LHCN-M2 (cell line): ENCODE data around the gene SRRT. TPM values are rescaled to one million over a fixed set of nuclear protein-coding genes. Genes with fewer than 3 reads are reported as not detected.
"Not testable (repeated sequence)": the region's sequence is repeated elsewhere in the genome, so short reads cannot be mapped to it uniquely, and the experiment has no call there.

Experiments used
- DNase-seq: peaks from one replicate; pipeline ENCODE4 v3.0.0-alpha.2; 2012; ENCODE audit warnings: low read depth
- total RNA-seq: library from RNA; depleted of rRNA; stranded (reverse); fragments of >200 nt; gene quantifications from 2 replicates; pipeline ENCODE4 v1.2.3, GENCODE V29; 2014

The SRRT gene
- total RNA-seq, 1 experiment from 2014 or later, result 121 TPM

DNA sequence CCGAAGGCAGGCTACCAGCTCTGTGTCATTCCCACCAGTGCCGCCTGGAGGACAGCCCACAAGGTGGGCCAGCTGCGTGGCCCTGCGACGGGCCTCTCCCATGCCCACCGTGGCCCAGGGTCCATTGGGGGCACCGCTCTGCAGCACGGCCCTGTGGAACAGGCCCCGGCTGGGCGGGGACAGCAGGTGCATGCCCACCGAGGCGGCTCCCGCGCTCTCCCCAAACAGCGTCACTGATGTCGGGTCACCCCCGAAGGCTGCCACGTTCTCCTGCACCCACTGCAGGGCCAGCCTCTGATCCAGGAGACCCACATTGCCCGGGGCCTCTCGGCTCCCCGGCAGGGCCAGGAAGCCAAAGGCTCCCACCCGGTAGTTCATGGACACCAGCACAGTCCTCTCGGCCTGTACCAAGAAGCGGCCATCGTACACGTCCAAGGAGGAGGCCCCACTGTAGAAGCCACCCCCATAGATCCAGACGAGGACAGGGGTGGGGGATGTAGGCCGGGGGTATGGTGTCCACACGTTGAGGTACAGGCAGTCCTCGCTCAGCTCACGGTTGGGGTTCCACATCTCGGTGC lies 18.5 kb downstream of the SRRT start:
- DNase-seq, result no peak

DNA sequence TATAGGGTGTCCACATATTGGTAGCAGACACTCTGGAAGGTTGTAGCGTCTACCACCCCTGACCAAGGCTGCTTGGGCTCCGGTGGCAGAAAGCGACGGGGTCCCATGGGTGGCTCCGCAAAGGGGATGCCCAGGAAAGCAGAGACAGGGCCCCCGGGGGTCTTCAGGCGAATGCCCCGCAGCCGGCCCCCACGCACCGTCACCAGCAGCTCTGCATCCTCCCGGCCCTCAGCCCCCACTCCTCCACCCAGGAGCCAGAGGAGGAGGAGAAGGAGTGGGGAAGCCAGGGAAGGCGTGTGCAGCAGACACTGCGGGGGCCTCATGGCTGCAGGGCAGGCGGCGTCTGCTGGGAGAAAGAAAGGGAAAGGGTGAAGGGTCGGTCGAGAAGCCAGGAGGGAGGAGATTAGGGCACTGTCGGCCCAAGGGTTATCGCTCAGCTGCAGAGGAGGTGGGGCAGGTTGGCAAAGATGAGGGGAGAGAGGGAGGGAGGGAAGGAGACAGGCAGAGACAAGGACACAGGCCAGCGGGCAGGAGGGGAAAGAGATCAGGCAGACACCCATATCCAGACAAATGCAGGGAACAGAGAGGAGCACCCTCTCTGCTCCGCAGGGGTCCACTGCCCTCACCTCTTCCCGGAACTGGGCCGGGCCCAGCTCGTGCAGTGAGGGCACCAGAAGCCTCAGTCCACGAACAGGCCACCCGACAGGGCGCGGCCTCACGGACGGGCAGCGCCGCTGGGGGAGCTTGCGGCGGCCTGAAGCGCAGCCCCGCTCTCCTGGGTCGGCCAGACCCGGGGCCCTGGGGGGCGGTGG lies 19.2 kb downstream of the SRRT start:
- DNase-seq, result no peak

DNA sequence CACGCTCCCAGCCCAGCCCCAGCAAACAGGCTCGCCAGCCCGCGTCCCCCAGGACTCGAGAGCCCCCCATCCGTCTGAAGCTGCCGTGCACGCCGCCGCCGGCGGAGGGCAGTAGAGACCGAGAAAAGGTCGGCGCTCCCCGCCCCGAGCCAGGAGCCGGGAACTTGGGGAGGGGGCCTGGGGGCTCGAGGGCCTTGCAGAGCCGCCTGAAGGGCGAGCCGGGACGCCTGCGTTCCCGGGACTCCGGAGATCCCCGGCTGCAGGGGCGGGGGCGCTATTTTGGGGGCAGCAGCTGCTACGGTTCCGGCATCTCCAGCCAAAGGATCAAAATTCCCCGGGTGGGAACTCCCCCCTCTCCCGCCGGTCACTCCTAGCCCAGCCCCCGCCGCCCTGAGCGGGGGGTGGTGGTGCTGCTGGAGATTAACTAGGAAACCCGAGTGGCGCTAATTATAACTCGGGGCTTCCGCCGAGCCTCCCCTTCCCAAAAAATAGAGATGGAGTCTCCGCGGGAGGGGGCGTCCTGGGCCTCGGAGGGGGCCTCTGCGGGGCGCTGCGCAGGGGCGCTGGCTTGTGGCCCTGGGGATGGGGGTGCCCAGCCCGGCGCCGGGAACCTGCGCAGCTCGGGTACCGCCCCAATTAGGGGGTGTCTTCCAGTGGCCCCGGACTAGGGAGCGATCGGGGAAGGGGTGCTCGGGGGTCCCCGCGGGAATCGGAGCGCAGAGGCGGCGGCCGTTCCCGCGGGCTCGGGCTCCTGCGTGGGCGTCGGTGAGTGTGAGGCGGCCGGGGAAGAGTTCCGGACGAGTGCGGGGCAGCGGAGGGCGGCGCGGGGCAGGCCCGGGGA lies 20.2 kb downstream of the SRRT start:
- DNase-seq, result no peak

DNA sequence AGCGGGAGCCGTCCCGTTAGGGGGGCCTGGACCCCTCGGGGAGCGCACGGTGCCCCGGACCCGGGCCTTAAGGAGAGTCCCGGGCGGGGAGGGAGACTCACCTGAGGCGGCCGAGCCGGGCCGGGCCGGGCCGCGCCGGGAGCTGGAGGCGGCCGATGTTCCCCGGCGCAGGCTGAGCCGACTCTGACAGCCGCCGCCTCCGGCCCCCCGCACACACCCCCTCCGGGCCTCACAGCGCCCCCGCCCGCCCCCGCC lies 20.7 kb downstream of the SRRT start, which contains the start of gene ACHE:
ACHE (minus strand) TSS at position 188 of the 255 bp plus-strand sequence. CDS start 1,656 bp downstream, outside the sequence.
- DNase-seq, result no peak

DNA sequence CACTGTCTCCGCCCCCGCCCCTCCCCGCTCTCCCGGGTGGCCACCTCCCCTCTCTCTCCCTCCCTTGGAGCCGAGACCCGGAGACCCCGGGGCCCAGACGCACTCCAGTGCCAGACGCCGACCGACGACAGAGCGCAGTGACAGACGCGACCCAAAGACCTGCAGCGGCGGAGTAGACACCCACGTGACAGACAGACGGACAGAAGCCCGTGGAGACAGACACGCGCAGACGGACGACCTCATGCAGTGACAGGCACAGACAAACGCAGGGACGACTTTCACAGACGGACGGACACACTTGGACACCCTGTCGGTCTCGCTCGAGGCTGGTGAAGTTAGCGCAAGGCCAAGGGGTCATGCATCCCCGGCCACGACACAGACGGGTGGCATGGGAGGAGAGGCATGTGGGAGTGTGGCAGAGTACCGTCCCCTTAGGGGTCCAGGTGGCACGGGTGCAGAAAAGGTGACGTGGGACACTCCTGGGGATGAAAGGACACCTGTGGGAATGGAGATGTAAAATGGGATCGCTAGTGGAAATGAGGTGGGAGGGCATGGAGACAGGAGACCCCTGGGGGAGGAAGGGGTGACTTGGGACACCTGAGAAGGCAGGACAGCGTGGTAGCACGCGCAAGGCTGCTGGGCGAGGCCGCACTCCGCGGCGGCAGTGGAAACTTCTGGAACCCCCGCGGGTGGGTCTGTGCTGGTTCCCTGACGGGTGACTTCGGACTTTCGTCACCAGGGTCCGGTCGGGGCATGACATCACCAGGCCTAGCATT lies 21.2 kb downstream of the SRRT start:
- DNase-seq, result no peak

DNA sequence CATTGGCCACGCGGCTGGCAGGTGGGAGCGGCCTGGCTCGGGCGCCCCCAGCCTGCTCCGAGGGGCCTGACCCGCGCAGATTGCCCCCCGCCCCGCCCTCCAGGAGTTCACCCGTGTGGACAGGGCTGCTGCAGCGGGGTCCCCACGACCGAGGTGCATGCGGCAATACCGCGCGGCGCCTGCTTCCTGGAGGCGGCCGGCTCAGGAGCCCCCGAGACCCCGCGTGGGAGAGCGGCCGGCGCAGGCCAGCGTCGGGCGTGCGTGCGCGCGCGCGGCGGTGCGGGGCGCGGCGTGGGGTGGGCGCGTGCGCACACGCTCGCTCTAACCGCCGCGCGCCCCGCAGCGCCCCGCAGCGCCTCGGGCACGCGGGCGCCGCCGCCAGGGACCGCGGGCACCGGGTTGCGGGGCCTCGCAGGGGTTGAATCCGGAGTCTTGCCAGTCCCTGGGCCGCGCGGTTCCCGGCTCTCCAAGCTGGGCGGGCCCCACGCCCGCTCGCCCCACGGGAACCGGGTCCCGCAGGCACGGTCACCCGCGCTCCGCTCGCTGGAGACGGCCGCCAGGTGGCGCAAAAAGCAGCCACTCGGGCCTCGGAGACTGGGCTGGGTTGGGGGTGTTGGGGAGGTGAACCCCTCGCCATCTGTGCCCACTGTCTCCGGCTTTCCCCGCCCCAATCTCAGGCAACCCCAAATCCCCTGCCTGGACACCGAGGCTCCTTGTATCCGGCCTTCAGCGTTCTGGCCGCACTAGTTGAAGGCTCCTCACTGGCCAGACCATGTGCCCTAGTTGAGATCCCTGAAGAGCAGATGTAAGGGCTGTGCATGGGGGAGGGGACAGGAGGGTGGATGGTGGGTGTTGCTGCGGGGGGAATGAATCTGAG lies 22.1 kb downstream of the SRRT start:
- no peak for DNase-seq

DNA sequence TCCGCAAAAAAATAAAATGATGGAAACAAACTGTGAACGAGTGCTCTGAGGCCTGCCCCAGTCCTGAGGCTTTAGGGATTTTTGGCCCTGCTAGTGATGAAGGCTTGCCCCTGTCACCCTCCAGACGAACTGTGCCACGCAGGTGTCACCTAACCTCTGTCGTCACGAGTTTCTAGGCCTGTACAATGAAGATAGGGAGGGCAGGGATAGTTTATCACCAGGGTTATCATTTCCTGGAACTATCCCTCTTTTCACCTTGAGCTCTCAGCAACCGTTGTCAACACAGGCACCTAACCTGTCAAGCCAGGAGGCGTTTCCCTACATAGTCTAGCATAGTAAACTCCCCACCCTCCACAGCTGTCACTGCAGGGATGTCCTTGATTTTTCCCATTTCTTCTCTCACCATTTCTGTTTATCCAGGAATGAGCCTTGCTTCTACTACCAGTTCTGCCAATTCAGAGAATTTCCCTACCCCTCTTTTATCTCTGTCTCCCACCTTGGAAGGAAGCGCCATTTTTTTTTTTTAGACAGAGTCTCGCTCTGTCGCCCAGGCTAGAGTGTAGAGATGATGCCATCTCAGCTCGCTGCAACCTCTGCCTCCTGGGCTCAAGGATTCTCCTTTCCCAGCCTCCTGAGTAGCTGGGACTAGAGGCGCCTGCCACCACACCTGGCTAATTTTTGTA lies 23.0 kb downstream of the SRRT start:
- DNase-seq, result no peak

DNA sequence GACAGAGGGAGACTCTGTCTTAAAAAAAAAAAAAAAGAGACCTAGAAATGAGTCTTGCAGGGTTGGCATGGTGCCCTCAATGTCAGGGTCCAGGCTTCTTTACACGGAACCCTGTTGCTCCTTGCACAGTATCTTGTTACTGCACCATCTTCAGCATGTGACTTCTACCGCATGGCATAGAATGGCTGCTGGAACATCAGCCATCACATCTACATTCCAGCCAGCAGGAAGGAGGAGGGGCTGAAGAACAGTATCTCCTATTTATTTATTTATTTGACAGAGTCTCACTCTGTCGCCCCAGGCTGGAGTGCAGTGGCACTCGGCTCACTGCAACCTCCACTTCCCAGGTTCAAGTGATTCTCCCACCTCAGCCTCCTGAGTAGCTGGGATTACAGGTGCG lies 24.5 kb downstream of the SRRT start:
- DNase-seq, result no peak

DNA sequence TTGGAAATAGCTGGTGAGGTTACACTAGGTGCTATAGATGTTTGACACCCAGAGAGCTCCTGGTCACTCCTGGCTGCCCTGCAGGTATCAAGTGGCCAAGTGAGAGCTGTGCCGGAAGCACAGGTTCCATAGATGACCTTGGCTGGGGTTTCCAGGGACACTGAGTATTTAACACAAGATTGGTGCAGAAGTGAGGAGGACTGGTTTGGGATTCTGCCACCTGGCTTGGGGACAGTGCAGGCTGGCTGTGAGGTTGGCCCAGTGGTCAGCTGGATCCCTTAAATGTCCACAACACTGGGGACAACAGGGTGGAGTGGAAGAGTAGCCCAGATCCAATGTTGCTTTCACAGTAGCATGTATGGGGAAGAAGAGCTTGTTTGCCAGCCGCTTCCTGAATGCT lies 26.1 kb downstream of the SRRT start:
- DNase-seq, result no peak

DNA sequence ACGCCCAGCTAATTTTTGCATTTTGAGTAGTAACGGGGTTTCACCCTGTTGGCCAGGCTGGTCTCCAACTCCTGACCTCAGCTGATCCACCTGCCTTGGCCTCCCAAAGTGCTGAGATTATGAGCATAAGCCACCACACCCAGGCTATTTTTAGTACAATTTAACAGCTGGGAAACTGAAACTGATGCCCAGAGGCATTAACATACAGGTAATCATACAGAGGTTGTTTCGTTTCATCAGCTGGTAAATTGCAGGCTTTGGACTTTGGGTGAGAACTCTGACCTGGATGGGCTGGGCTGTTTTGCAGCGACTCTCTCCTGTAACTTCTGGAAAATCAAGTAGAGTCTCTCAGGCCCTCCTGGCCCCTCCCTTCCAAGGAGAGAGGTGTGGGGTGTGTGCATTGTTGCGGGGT lies 27.0 kb downstream of the SRRT start:
- DNase-seq, result no peak

DNA sequence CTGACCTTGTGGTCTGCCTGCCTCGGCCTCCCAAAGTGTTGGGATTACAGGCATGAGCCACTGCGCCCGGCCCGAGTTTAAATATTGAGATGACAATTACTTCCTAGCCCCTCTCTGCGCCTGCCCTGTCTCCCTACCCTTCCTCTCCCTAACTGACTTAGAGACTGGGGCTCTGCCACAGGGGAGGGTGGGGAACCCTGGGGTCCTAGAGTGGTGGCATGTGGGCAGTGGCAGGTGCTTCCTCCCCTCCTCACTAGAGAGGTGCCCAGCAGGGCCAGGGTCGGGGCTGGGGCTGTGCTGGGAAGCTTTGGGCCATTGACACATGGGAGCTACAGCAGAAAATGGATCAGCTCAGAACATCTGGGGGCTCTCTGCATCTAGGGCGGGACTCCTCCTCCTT lies 27.7 kb downstream of the SRRT start:
- DNase-seq, result no peak

DNA sequence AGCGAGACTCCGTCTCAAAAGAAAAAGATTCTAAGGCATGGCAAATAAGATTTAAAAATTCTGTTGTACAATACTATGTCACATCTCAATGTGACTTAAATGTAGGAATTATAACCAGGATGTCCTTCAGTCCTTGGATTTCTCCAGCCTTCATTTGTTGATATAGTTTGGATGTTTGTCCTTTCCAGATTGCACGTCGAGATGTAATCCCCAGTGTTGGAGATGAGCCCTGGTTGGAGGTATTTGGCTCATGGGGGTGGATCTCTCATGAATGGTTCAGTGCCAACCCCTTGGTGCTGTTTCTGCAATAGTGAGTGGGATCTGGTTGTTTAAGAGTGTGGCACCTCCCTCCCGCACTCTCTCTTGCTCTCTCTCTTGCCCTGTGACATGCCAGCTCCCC lies 33.6 kb downstream of the SRRT start:
- no peak for DNase-seq

DNA sequence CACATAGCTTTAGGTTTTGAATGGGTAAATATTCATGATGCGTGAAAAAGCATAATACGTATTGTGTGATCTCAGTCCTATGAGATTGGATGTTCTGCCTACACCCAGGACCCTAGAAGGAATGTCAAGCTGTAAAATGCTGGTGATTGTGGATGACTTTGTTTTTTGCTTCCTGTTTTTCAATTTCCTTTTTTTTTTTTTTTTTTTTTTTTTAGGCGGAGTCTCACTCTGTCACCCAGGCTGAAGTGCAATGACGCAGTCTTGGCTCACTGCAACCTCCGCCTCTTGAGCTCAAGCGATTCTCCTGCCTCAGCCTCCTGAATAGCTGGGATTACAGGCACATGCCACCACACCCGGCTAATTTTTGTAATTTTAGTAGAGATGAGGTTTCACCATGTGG lies 35.5 kb downstream of the SRRT start:
- not testable (repeated sequence) for DNase-seq

DNA sequence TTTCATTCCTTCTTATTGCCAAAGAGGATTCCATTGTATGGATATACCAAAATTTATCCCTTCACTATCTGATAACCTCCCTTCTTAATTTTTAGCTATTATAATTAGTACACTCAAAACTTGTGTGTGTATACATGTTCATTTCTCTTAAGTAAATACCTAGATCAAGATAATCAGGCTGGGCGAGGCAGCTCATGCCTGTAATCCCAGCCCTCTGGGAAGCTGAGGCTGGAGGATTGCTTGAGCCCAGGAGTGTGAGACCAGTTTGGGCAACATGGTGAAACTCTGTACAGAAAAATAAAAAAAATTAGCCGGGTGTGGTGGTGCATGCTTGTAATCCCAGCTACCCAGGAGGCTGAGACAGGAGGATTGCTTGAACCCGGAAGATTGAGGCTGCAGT lies 36.6 kb downstream of the SRRT start:
- no peak for DNase-seq

DNA sequence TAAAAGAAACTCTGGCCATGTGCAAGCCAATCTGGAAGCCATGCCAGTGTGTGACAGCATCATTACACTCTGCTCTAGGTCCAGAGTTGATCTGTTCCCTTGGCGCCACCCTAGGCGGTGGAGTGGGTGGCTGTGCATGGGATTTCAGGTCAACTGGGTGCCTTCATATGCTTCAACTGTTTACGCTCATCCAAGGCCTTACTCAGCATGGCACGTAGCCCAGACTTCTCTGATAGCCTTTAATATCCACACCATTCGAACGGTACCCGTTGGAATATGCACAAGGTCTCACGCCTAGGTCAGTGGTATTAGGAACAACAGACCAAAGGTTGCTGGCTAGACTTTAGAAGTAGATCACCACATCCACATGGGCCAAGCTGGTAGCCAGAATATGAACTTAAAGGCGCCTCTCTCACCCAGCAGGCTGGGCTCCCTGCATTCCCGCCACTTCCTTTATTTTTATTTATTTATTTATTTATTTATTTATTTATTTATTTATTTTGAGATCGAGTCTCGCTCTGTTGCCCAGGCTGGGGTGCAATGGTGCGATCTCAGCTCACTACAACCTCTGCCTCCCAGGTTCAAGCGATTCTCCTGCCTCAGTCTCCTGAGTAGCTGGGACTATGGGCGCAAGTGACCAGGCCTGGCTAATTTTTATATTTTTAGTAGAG lies 39.4 kb downstream of the SRRT start:
- DNase-seq, result no peak

DNA sequence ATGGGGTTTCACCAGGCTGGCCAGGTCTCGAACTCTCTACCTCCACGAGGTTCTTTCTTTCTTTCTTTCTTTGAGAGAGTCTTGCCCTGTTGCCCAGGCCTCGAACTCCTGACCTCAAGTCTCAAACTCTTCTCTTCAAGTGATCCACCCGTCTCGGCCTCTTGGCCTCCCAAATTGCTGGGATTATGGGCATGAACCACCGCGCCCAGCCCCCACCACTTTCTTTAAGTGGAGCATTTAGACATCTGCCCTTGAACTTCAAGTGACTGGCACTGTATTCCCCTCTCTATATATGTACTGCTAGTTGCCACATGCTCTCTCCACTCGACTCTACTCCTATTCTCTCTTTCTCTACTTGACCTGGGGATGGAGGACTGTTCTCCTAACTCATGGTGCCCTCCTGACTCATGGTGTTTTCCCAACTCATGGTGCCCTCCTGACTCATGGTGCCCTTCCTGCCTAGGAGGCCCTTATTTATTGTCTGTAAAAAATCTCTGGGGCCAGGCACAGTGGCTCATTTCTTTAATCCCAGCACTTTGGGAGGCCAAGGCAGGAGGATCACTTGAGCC lies 40.1 kb downstream of the SRRT start:
- DNase-seq, result peak; percentile 28

DNA sequence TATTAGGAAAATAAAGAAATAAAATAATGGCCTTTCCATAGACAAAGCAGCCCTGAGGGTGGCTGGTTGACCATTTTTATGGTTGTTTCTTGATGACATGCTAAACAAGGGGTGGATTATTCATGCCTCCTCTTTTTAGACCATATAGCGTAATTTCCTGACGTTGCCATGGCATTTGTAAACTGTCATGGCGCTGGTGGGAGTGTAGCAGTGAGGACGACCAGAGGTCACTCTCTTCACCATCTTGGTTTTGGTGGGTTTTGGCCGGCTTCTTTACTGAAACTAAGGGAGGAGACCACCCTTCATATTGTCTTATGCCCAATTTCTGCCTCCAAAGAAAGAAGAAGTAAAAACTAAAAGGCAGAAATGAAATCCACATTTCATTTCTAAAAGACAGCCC lies 44.4 kb downstream of the SRRT start:
- DNase-seq, result not testable (repeated sequence)

DNA sequence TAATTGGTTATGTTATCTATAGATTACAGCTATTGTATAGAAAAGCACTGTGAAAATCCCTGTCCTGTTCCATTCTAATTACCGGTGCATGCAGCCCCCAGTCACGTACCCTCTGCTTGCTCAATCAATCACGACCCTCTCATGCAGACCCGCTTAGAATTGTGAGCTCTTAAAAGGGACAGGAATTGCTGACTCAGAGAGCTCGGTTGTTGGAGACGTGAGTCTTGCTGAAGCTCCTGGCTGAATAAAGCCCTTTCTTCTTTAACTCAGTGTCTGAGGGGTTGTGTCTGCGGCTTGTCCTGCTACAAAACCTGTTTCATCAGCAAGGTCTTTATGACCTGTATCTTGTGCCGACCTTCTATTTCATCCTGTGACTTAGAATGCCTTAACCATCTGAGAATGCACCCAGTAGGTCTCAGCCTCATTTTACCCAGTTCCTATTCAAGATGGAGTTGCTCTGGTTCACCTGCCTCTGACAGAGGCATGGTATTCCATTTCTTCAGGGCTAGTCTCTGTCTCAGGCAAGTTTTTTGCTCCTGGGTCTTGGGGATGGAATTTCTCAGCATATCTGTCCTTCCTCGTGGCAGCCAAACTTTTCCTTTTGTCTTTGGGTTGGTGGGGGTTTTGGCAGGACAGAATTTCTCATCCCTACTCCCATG lies 45.0 kb downstream of the SRRT start:
- DNase-seq, result not testable (repeated sequence)

DNA sequence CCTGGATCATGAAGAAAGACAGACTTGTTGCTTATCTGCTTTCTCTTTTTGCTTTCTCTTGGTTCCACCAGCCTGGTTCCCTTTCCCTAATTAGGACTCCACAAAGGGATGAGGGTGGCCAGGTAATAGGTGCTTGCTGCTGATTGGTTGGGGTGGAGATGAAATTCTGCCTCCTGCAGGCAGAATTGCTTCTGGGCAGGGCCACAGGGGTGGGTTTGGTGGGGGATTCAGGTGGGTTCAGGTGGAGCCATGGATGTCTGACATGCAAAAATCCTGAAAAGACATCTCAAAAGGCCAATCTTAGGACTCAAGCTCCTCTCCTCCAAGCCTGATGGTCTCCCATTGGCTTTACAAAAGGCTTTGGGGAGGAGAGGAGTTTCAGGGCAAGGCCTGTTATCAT lies 46.1 kb downstream of the SRRT start:
- no peak for DNase-seq
